NCI-H1694 treated with DMSO at 0.1 percent for 48 hours (cell line): ENCODE results near the gene MEIS3.
"Not testable (repeated sequence)": the region's sequence is repeated elsewhere in the genome, so short reads cannot be mapped to it uniquely, and the experiment has no call there.

Experiments used
- DNase-seq: peaks from one replicate; lab custom pipeline; 2025; lab: John Stamatoyannopoulos, UW

Gene MEIS3

GRCh38 chr19:47416643-47416985, 2.7 kb downstream of the MEIS3 start:
- no peak for DNase-seq

- DNase-seq = no peak
These were observed 3.2 kb downstream of the MEIS3 start for GRCh38 chr19:47415953-47416642.

DNA sequence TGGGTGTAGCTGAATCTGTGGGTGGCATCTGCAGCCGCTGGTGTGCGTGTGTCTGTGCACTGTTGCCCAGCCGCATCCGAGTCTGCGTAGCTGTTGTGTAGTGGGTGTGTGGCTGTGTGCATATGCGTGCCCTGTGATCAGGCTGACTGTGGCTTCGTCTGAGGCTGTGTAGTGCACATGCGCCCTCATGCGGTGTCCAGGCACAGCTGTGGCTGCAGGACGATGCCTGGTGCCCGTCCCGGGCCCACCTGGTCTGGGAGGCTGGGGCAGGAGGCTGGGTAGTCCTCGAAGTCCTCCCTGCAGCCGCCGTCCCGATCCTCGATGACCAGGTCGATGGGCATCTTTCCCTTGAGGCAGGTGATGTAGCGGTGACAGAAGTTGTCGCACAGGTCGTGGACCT, 4.9 kb downstream of the MEIS3 start:
- peak; percentile 22 for DNase-seq

DNA sequence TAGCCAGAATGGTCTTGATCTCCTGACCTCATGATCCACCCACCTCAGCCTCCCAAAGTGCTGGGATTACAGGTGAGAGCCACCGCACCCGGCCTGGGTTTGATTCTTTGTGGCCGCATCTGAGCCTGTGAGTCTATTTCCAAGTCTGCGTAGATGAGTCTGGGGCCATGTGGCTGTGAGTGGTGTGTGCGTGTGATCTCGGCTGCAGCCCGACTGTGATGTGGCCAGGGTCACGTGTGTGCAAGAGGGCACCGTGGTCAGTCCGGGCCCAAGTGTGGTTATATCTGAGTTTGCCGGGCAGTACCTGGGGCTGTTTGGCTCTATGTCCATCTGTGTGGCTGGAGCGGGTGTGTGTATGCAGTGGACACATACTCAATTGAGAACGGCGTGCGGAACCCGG, 5.4 kb downstream of the MEIS3 start:
- DNase-seq = no peak

GRCh38 chr19:47411696-47412095, 7.6 kb downstream of the MEIS3 start:
- DNase-seq = not testable (repeated sequence)

DNA sequence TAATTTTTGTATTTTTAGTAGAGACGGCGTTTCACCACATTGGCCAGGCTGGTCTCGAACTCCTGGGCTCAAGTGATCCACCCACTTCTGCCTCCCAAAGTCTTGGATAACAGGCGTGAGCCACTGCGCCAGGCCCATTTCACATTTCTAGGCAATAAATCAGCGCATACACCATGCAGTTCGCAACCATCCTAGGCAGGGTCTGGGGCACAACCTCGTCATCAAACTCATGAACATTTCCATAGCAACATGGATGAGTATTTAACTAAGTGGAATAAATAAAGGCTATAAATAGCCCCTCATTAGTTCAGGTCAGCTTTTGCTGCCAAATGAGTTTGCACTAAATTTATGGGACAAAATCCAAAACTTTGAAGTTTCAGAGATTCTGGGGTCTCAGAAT, 8.2 kb downstream of the MEIS3 start:
- DNase-seq = no peak

- DNase-seq = no peak
These were observed 11.0 kb downstream of the MEIS3 start for GRCh38 chr19:47408156-47408938.

GRCh38 chr19:47407417-47407774, 11.9 kb downstream of the MEIS3 start:
- DNase-seq = no peak

DNA sequence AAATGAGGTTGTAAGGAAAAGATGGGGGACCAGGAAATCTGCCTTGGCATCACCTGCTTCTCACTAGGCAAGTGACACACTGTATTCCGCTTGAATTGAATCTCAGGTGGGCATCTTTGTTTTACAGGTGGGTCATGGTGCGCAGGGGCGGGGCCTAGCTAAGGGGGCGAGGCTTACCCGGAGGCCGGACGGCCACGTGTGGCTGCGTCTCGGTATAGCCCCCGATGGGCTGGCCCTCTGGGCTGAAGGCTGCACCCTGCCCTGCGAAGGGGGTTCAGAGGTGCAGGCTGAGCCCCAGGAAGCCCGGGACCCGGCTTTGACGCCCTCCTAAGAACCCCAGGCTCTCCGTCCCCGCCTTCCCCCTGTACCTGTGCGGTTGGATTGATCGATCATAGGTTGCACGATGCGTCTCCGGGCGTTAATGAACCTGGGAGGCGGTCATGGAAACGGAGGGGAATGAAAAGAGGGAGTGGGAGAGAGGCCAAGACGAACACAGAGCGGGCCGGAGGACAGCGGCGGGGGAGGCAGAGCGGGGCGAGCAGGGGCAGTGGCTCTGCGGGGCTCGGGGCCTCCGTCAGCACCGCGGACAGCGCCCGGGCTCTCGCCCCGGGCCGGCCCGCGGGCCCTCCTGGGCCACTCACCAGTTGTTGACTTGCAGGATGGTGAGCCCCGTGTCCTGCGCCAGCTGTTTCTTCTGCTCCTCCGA, 12.5 kb downstream of the MEIS3 start:
- DNase-seq = no peak

DNA sequence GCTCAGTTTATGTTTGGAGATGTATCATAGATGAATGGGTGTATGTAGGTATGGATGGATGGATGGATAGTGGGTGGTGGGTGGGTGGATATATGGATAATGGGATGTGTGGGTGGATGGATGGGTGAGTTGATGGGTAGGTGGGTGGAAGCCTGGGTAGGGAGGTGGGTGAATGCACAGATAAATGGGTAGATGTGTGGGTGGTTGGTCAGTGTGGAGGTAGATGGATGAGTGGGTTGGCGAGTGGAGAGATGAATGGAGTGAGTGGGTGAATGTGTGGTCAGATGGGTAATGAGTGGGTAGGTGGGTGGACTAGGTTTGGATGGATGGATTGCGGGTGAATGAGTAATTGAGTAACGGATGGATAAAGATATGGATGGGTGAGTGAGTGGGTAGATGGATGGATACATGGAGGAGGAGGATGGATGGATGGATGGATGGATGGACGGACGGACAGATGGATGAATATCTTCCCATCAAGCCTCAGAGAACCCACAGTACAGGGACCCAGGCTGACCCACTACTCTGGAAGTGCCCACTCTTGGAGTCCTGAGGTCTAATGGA, 13.4 kb downstream of the MEIS3 start:
- no peak for DNase-seq

GRCh38 chr19:47405197-47405550, 14.2 kb downstream of the MEIS3 start:
- no peak for DNase-seq

DNA sequence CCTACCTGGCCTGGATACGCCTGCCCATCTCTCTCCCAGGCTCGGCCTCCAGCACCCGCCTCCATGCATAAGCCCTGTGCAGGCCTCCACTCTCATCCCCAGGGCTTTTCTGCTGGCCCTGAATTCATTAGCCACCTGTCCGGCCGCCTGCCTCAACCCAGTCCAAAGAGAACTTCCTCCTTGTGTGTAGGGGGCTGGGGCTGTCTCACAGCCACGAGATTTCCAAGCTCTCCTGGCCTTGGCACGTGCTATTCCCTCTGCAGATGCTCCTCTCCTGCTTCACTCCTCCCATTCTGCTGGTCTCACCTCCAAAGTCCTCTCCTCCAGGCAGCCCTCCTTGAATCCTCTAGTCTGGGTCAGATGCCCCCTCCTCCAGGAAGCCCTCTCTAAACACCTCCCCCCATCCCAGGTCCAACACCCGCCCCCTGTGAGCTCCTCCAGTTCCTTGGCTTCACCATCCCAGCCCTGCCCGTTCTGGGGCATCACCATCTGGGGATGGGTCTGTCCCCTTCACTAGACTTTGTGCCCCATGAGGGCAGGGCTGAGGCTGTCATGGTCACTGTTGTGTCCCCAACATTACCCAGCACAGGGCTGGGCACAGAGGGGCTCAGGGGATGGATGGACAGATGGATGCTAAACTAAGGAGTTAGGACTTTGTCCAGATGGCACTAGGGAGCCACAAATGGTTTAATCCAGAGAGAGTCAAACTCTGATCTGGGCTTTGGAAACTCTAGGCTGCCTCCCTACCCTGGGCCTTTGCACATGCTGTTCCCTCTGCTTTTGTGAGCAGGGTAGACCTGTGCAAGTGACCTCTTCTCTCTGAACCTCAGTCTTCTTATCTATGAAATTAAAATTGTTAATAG, 14.8 kb downstream of the MEIS3 start:
- DNase-seq = no peak

DNA sequence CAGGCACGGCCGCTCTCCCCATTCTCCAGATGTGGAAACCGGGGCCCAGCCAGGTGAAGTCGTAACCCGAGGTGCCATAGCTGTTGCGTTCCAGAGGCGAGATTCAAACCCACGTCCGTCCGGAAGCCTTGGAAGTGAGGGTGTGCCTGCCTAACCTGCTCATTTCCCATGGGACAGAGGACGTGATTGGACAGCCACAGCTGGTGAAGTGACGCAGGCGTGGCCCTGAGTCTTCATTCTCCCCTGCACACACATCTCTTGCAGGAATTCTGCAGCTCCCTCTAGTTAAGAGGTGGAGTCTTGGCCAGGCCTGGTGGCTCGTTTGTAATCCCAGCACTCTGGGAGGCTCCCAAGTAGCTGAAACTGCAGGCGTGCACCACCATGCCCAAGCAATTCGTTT, 16.8 kb downstream of the MEIS3 start:
- DNase-seq = no peak

DNA sequence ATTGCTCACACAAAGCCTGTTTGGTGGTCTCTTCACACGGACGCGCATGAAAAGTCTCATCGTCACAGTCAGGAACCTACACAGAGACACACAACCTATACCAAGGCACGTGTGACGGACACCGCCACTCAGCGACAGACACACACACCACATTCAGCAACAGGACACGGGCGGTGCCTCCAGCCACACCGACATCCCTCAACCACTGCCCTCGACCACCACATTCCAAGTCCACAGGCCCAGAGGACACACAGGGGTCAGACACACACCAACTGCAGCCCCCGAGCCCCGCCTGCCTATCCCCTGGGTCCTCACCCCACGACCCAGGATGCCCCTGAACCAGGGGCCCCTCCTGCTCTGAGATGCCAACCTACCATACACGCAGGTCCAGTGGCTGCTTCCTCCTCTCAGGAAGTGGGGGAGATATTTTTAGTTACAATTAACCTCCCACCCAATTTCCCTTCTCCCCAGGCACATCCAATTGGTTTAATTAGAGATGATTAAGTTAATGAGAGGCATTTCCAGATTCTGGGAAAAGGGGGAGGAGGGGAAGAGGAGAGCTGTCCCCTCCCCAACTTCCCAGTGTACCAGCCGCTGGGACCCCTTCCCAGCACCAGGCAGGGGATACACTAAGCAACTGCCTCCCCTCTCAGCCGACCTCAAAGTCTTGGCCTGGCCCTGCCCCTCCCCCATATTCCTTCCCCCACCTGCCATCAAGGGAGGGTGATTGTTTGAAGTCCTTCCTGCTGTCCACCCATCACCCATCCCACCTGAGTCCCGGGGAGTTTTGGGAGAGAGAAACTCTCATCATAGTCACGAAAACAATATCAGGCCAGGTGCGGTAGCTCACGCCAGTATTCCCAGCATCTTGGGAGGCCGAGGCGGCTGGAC, 20.4 kb downstream of the MEIS3 start:
- DNase-seq = no peak

- DNase-seq = peak; percentile 80
These were observed 27.7 kb downstream of the MEIS3 start for GRCh38 chr19:47391510-47392223.

DNA sequence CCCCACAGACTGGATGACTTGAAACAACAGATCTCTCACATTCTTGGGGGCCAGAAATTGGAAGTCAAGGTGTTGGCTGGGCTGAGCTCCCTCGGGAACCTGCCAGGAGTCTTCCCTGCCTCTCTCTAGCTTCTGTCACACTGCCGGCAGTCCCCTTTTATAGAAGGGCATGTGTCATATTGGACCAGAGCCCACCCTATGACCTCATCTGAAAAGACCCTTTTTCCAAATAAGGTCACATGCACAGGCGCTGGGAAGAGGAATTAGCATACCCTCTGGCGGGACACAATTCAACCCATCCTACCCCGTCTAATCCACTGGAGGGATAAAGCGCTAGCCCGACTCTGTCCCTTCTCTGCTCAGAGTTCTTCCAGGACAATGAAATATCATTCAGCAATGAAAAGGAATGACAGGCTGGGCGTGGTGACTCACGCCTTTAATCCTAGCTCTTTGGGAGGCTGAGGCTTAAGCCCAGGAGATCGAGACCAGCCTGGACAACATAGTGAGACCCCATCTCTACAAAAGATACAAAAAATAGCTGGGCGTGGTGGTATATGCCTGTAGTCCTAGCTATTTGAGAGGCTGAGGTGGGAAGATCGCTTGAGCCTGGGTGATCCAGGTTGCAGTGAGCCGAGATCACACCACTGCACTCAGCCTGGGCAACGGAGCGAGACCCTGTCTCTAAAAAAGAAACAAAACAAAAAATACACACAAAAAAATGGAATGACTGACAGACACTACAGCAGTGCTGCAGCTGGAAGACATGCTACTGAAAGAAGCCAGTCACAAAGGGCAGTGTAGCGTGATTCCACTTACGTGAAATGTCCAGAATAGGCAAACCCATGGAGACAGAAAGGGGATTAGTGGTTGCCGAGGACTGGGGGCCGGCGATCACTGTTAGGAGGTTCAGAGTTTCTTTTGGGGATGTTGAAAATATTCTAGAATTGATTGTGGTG, 28.5 kb downstream of the MEIS3 start:
- DNase-seq = peak; percentile 51

- no peak for DNase-seq
These were observed 30.2 kb downstream of the MEIS3 start for GRCh38 chr19:47389150-47389556.

- DNase-seq = not testable (repeated sequence)
These were observed 30.6 kb downstream of the MEIS3 start for GRCh38 chr19:47388721-47389120.

- DNase-seq = not testable (repeated sequence)
These were observed 31.7 kb downstream of the MEIS3 start for GRCh38 chr19:47387623-47388022.
